MM.1S (cell line): ENCODE measurements around the gene CSRP3.

Experiments used
- DNase-seq: peaks from one replicate; pipeline ENCODE4 v3.0.0-alpha.2; 2015
- H2AFZ ChIP-seq: fragments of 300-600 bp; sonication (generic); 2 replicates; pipeline ENCODE4 v1.6.0; 2016; ENCODE audit warnings: antibody characterized with exemption, low read length
- H3F3A ChIP-seq: fragments of 300-600 bp; sonication (generic); 2 replicates; pipeline ENCODE4 v1.6.1; 2016; ENCODE audit warnings: mild to moderate bottlenecking, antibody characterized with exemption, low read length, moderate library complexity, mixed read lengths; ENCODE audit not compliant: insufficient read depth
- H3K27ac ChIP-seq: fragments of 300-600 bp; sonication (generic); 2 replicates; pipeline ENCODE4 v1.5.1; 2016; ENCODE audit warnings: mild to moderate bottlenecking, low read length
- H3K27me3 ChIP-seq: fragments of 300-600 bp; sonication (generic); replicated peaks from 2 replicates; pipeline ENCODE4 v1.6.0; 2016; ENCODE audit warnings: low read length; ENCODE audit not compliant: insufficient read depth
- H3K36me3 ChIP-seq: fragments of 300-600 bp; sonication (generic); replicated peaks from 2 replicates; pipeline ENCODE4 v1.6.1; 2016; ENCODE audit warnings: mild to moderate bottlenecking, low read length, mixed read lengths; ENCODE audit not compliant: insufficient read depth
- H3K4me1 ChIP-seq: fragments of 300-600 bp; sonication (generic); 2 replicates; pipeline ENCODE4 v1.6.1; 2016; ENCODE audit warnings: low read length, mixed read lengths
- H3K4me2 ChIP-seq: fragments of 300-600 bp; sonication (generic); 2 replicates; pipeline ENCODE4 v1.6.0; 2016; ENCODE audit warnings: low read depth, low read length
- H3K4me3 ChIP-seq: fragments of 300-600 bp; sonication (generic); 2 replicates; pipeline ENCODE4 v1.5.1; 2016; ENCODE audit warnings: low read length, mixed read lengths
- H3K79me2 ChIP-seq: fragments of 300-600 bp; sonication (generic); 2 replicates; pipeline ENCODE4 v1.6.1; 2016; ENCODE audit warnings: mixed run types, low read length, mixed read lengths
- H3K9ac ChIP-seq: fragments of 300-600 bp; sonication (generic); 2 replicates; pipeline ENCODE4 v1.6.1; 2016; ENCODE audit warnings: low read length, mixed read lengths
- H3K9me2 ChIP-seq: fragments of 300-600 bp; sonication (generic); replicated peaks from 2 replicates; pipeline ENCODE4 v1.6.1; 2016; ENCODE audit warnings: mild to moderate bottlenecking, low read length, mixed read lengths; ENCODE audit not compliant: insufficient read depth
- H3K9me3 ChIP-seq: fragments of 300-600 bp; sonication (generic); replicated peaks from 2 replicates; pipeline ENCODE4 v1.6.1; 2016; ENCODE audit warnings: mild to moderate bottlenecking, low read length, mixed read lengths; ENCODE audit not compliant: insufficient read depth
- H4K20me1 ChIP-seq: fragments of 300-600 bp; sonication (generic); 2 replicates; pipeline ENCODE4 v1.6.1; 2016; ENCODE audit warnings: mild to moderate bottlenecking, low read length, moderate library complexity, mixed read lengths; ENCODE audit not compliant: insufficient read depth
- EZH2 ChIP-seq: fragments of 300-600 bp; sonication (generic); optimal IDR thresholded peaks from 2 replicates; pipeline ENCODE3; 2017; ENCODE audit warnings: low read depth, mild to moderate bottlenecking, antibody characterized with exemption, low read length, mixed read lengths
- EZH2phosphoT487 ChIP-seq: fragments of 300-600 bp; sonication (generic); IDR thresholded peaks from 2 replicates; pipeline ENCODE4 v1.6.1; 2018; ENCODE audit warnings: antibody characterized with exemption, low read length
- TF ChIP-seq, protein P1 (sequence below): fragments of 300-600 bp; sonication (generic); IDR thresholded peaks from 2 replicates; pipeline ENCODE4 v1.5.1; 2016; ENCODE audit warnings: antibody characterized with exemption, low read length, mixed read lengths

Gene CSRP3

GRCh38 chr11:19208959-19209546 is 7.3 kb upstream of the CSRP3 start:
- H3K9me2 ChIP-seq, result no peaks in the 10 kb centered on the region
- H3K4me2 ChIP-seq, result no peak overlapping the region
- H3K9ac ChIP-seq, result no peak overlapping the region
- H4K20me1 ChIP-seq, result no peaks in the 10 kb centered on the region
- no peak overlapping the region for H2AFZ ChIP-seq
- no peaks in the 10 kb centered on the region for H3K79me2 ChIP-seq
- H3K4me3 ChIP-seq, result no peak overlapping the region
- no peak overlapping the region for H3K27ac ChIP-seq
- TF ChIP-seq EZH2 (no peak), EZH2phosphoT487 (no peak)
- TF ChIP-seq, protein P1, sequence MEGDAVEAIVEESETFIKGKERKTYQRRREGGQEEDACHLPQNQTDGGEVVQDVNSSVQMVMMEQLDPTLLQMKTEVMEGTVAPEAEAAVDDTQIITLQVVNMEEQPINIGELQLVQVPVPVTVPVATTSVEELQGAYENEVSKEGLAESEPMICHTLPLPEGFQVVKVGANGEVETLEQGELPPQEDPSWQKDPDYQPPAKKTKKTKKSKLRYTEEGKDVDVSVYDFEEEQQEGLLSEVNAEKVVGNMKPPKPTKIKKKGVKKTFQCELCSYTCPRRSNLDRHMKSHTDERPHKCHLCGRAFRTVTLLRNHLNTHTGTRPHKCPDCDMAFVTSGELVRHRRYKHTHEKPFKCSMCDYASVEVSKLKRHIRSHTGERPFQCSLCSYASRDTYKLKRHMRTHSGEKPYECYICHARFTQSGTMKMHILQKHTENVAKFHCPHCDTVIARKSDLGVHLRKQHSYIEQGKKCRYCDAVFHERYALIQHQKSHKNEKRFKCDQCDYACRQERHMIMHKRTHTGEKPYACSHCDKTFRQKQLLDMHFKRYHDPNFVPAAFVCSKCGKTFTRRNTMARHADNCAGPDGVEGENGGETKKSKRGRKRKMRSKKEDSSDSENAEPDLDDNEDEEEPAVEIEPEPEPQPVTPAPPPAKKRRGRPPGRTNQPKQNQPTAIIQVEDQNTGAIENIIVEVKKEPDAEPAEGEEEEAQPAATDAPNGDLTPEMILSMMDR, result no peak
- no peaks in the 10 kb centered on the region for H3K4me1 ChIP-seq
- no peak for DNase-seq
- no peaks in the 10 kb centered on the region for H3F3A ChIP-seq
- no peaks in the 10 kb centered on the region for H3K36me3 ChIP-seq
- H3K27me3 ChIP-seq, result no peaks in the 10 kb centered on the region
- no peaks in the 10 kb centered on the region for H3K9me3 ChIP-seq

DNA sequence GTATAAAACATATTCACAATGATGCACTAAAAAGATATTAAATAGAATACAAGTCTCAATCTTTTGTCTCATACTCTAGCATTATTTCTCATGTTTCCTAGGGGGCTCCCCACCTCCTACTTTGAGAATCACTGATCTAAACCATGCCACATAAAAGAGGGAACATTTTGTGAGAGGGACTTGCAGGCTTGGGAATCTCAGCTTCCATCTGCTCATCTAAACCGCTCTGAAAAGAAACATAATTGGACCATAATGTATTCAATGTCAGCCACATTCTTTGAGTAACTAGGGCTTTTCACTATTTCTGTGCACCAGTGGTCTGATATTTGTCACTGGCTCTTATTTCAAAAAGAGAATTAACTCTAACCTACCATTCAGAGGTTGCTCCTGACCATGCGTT is 6.4 kb upstream of the CSRP3 start:
- DNase-seq, result no peak
- no peaks in the 10 kb centered on the region for H3K36me3 ChIP-seq
- no peak overlapping the region for H3K27ac ChIP-seq
- H3K9me3 ChIP-seq, result no peaks in the 10 kb centered on the region
- no peak overlapping the region for H2AFZ ChIP-seq
- TF ChIP-seq, protein P1, result no peak
- TF ChIP-seq EZH2, result no peak
- no peak for TF ChIP-seq EZH2phosphoT487
- H3K4me1 ChIP-seq, result no peaks in the 10 kb centered on the region
- H3K4me3 ChIP-seq, result no peak overlapping the region
- H3K4me2 ChIP-seq, result no peak overlapping the region
- H4K20me1 ChIP-seq, result no peaks in the 10 kb centered on the region
- H3K79me2 ChIP-seq, result no peaks in the 10 kb centered on the region
- H3K9me2 ChIP-seq, result no peaks in the 10 kb centered on the region
- H3K27me3 ChIP-seq, result no peaks in the 10 kb centered on the region
- H3F3A ChIP-seq, result no peaks in the 10 kb centered on the region
- no peak overlapping the region for H3K9ac ChIP-seq

DNA sequence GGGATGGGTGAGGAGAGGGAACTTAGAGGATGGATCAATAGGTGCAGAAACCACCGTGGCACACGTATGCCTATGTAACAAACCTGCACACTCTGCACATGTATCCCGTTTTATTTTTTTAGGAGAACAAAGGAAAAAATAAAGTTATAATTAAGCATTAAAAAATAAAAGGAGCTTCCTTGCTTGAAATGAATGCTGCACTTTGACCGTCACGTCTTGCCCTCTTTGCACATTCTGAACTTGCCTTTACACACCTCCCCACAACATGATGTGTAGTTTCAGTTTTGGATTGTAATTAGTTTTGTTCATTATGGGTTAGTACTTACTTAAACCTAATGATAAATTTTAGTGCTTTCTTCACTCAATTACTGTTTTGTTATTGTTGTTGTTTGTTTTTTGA is 3.1 kb upstream of the CSRP3 start:
- no peaks in the 10 kb centered on the region for H3K9me2 ChIP-seq
- no peak overlapping the region for H3K9ac ChIP-seq
- H3K4me1 ChIP-seq, result no peaks in the 10 kb centered on the region
- no peak overlapping the region for H3K4me2 ChIP-seq
- H3K27me3 ChIP-seq, result no peaks in the 10 kb centered on the region
- no peak for DNase-seq
- TF ChIP-seq EZH2phosphoT487 (no peak), EZH2 (no peak)
- TF ChIP-seq, protein P1, result no peak
- H3F3A ChIP-seq, result no peaks in the 10 kb centered on the region
- H2AFZ ChIP-seq, result no peak overlapping the region
- H4K20me1 ChIP-seq, result no peaks in the 10 kb centered on the region
- H3K79me2 ChIP-seq, result no peaks in the 10 kb centered on the region
- H3K9me3 ChIP-seq, result no peaks in the 10 kb centered on the region
- H3K4me3 ChIP-seq, result no peak overlapping the region
- no peaks in the 10 kb centered on the region for H3K36me3 ChIP-seq
- H3K27ac ChIP-seq, result no peak overlapping the region
